ENCODE results near the gene PHKB. TPM values are rescaled to one million over a fixed set of nuclear protein-coding genes. Genes with fewer than 3 reads are reported as not detected.

The PHKB gene
- polyA plus RNA-seq, 3 donors = 49.8 to 53.1 (median 50.8) TPM

DNA sequence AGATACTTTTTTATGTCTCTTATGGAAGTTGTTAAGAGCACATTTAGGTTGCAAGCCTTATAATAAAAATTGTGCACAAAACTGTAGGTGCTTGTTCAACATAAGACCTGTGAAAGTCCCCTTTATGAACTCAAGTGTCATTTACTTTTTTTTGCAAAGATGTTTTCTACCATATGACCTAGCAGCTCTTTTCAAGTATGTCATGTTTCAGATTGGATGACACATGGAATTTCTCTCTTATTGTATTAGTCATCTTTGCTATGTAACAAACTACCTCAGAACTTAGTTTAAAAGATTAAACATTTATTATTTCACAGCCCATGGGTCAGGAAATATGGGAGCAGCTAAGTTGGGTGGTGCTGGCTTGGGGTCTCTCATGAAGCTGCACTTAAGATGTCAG, 57.9 kb downstream of the PHKB start:
- no peak for DNase-seq
- Histone ChIP-seq H3K79me2 (ENCODE audit: insufficient read depth, low read length) (peaks cover 6% of the 10 kb centered on the region), H2AFZ (ENCODE audit: insufficient read depth, low read depth, low read length, poor library complexity, severe bottlenecking) (no peak overlapping the region), H4K20me1 (ENCODE audit: insufficient read depth, low read length) (no peaks in the 10 kb centered on the region), H3K36me3 (replicated peaks in 1 of 2; ENCODE audit: control insufficient read depth in 1 of 2, insufficient read depth in 2 of 2, low read length in 2 of 2) (peaks cover 40 to 68% of the 10 kb centered on the region in 2 donors), H3K4me1 (ENCODE audit: control insufficient read depth in 1 of 2, insufficient read depth in 2 of 2, low read length in 2 of 2) (peaks cover 6 to 8% of the 10 kb centered on the region in 2 donors), H3K27ac (ENCODE audit: low read depth in 1 of 2, low read length in 2 of 2) (no peak overlapping the region), H3K27me3 (ENCODE audit: control insufficient read depth in 2 of 2, insufficient read depth in 2 of 2, low read length in 2 of 2) (no peaks in the 10 kb centered on the region), H3K9ac (ENCODE audit: insufficient read depth, low read length, poor library complexity, severe bottlenecking) (no peak overlapping the region), H3K4me2 (replicated peaks; ENCODE audit: extremely low read depth, low read length, poor library complexity, severe bottlenecking) (no peak overlapping the region), H3K4me3 (replicated peaks in 1 of 3; ENCODE audit: low read depth in 2 of 3, low read length in 3 of 3) (no peak overlapping the region), H3K9me3 (replicated peaks in 1 of 2; ENCODE audit: control insufficient read depth in 1 of 2, insufficient read depth in 1 of 2, low read length in 2 of 2) (no peaks in the 10 kb centered on the region)
- Mint-ChIP-seq H3K4me1 (peaks cover 13% of the 10 kb centered on the region), H3K36me3 (peaks cover 35 to 53% of the 10 kb centered on the region in 2 donors), H3K27ac (peak overlapping the region in 3 of 7 donors; percentile 24 to 45 (median 43)), H3K9me3 (no peaks in the 10 kb centered on the region), H3K4me3 (no peak overlapping the region), H3K27me3 (ENCODE audit: low read depth in 3 of 3) (no peaks in the 10 kb centered on the region)
- TF ChIP-seq, protein P1, sequence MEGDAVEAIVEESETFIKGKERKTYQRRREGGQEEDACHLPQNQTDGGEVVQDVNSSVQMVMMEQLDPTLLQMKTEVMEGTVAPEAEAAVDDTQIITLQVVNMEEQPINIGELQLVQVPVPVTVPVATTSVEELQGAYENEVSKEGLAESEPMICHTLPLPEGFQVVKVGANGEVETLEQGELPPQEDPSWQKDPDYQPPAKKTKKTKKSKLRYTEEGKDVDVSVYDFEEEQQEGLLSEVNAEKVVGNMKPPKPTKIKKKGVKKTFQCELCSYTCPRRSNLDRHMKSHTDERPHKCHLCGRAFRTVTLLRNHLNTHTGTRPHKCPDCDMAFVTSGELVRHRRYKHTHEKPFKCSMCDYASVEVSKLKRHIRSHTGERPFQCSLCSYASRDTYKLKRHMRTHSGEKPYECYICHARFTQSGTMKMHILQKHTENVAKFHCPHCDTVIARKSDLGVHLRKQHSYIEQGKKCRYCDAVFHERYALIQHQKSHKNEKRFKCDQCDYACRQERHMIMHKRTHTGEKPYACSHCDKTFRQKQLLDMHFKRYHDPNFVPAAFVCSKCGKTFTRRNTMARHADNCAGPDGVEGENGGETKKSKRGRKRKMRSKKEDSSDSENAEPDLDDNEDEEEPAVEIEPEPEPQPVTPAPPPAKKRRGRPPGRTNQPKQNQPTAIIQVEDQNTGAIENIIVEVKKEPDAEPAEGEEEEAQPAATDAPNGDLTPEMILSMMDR (IDR thresholded peaks at IDR 0.05) = no peak
- intact Hi-C loops (cut with micrococcal nuclease) = no loop called here

DNA sequence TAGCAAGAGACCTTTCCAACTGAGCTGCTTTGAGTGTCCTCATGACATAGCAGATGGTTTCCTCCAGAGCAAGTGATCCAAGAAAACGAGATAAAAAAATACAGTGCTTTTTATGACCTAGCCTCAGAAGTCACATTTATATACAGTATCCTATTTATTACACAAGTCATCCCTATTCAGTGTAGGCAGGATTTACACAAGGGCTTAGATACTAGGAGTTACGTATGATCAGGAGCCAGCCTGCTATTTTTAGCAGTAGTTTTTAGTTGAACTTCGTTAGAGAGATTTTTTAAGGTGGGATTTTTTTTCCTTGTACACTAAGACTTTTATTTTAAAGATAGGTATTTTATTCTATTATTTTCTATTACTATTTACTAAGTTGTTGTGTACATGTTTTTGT, 58.4 kb downstream of the PHKB start:
- Mint-ChIP-seq H3K27ac (peak overlapping the region in 2 of 7 donors; percentile 43 to 45), H3K36me3 (peaks cover 32 to 50% of the 10 kb centered on the region in 2 donors), H3K4me1 (peaks cover 13% of the 10 kb centered on the region), H3K27me3 (ENCODE audit: low read depth in 3 of 3) (no peaks in the 10 kb centered on the region), H3K9me3 (no peaks in the 10 kb centered on the region), H3K4me3 (no peak overlapping the region)
- no peaks in the 10 kb centered on the region for H4K20me1 ChIP-seq (ENCODE audit: insufficient read depth, low read length)
- H3K27me3 ChIP-seq (ENCODE audit: control insufficient read depth in 2 of 2, insufficient read depth in 2 of 2, low read length in 2 of 2) = no peaks in the 10 kb centered on the region
- no peak overlapping the region for H3K9ac ChIP-seq (ENCODE audit: insufficient read depth, low read length, poor library complexity, severe bottlenecking)
- H3K36me3 ChIP-seq (replicated peaks in 1 of 2; ENCODE audit: control insufficient read depth in 1 of 2, insufficient read depth in 2 of 2, low read length in 2 of 2) = peaks cover 35 to 63% of the 10 kb centered on the region in 2 donors
- no peaks in the 10 kb centered on the region for H3K9me3 ChIP-seq (replicated peaks in 1 of 2; ENCODE audit: control insufficient read depth in 1 of 2, insufficient read depth in 1 of 2, low read length in 2 of 2)
- no peak overlapping the region for H2AFZ ChIP-seq (ENCODE audit: insufficient read depth, low read depth, low read length, poor library complexity, severe bottlenecking)
- WGBS (ENCODE audit: insufficient coverage) = no CpG with 5 or more reads among the region's 3 CpGs
- peaks cover 6 to 8% of the 10 kb centered on the region in 2 donors for H3K4me1 ChIP-seq (ENCODE audit: control insufficient read depth in 1 of 2, insufficient read depth in 2 of 2, low read length in 2 of 2)
- H3K27ac ChIP-seq (ENCODE audit: low read depth in 1 of 2, low read length in 2 of 2) = no peak overlapping the region
- no peak overlapping the region for H3K4me2 ChIP-seq (replicated peaks; ENCODE audit: extremely low read depth, low read length, poor library complexity, severe bottlenecking)
- peaks cover 6% of the 10 kb centered on the region for H3K79me2 ChIP-seq (ENCODE audit: insufficient read depth, low read length)
- TF ChIP-seq, protein P1 (IDR thresholded peaks at IDR 0.05) = no peak
- H3K4me3 ChIP-seq (replicated peaks in 1 of 3; ENCODE audit: low read depth in 2 of 3, low read length in 3 of 3) = no peak overlapping the region
- no peak for DNase-seq
- intact Hi-C loops (cut with micrococcal nuclease) = no loop called here

Data from CD14-positive monocyte (primary cell).